GM19035 (cell line): Measurements from ENCODE around the gene KRTAP1-1.
"Not testable (repeated sequence)": the region's sequence is repeated elsewhere in the genome, so short reads cannot be mapped to it uniquely, and the experiment has no call there.

Source experiments
- ATAC-seq: cut with Tn5 transposase; IDR thresholded peaks from one replicate; pipeline ENCODE4 v1.9.1; 2021; ENCODE audit not compliant: unreplicated experiment

Gene KRTAP1-1

GRCh38 chr17:41057547-41057946 lies 16.3 kb upstream of the KRTAP1-1 start:
- no peak for ATAC-seq

- not testable (repeated sequence) for ATAC-seq
Measured at GRCh38 chr17:41055130-41055529, 13.9 kb upstream of the KRTAP1-1 start, which contains the start of gene KRTAP2-2. TSS of gene KRTAP2-2 (minus strand) at chr17:41055230. CDS start at chr17:41055211, 19 bp downstream.

GRCh38 chr17:41054556-41054955 lies 13.3 kb upstream of the KRTAP1-1 start:
- ATAC-seq, result not testable (repeated sequence)

- no peak for ATAC-seq
Measured at GRCh38 chr17:41054025-41054424, 12.8 kb upstream of the KRTAP1-1 start.

GRCh38 chr17:41052566-41052965 lies 11.3 kb upstream of the KRTAP1-1 start:
- ATAC-seq, result no peak

GRCh38 chr17:41049110-41049509 lies 7.9 kb upstream of the KRTAP1-1 start:
- no peak for ATAC-seq

- no peak for ATAC-seq
Measured at GRCh38 chr17:41048441-41048840, 7.2 kb upstream of the KRTAP1-1 start.

- not testable (repeated sequence) for ATAC-seq
Measured at GRCh38 chr17:41046735-41047465, 5.7 kb upstream of the KRTAP1-1 start, which contains the start of gene KRTAP2-1. TSS of gene KRTAP2-1 (minus strand) at chr17:41047316. CDS start at chr17:41047267, 49 bp downstream.

GRCh38 chr17:41042953-41043352 lies 1.7 kb upstream of the KRTAP1-1 start:
- ATAC-seq, result no peak

GRCh38 chr17:41037853-41038350 lies 3.3 kb downstream of the KRTAP1-1 start:
- no peak for ATAC-seq

GRCh38 chr17:41034346-41034935 lies 6.8 kb downstream of the KRTAP1-1 start, which contains the start of gene KRTAP1-3:
TSS of gene KRTAP1-3 (minus strand) at chr17:41034874. CDS start at chr17:41034821, 53 bp downstream.
- ATAC-seq, result not testable (repeated sequence)

GRCh38 chr17:41029633-41030245 lies 11.5 kb downstream of the KRTAP1-1 start, which contains the start of gene KRTAP1-4:
TSS of gene KRTAP1-4 (minus strand) at chr17:41030195. CDS start at chr17:41030078, 117 bp downstream.
- no peak for ATAC-seq

GRCh38 chr17:41026715-41027471 lies 14.4 kb downstream of the KRTAP1-1 start, which contains the start of gene KRTAP1-5:
TSS of gene KRTAP1-5 (minus strand) at chr17:41027208. CDS start at chr17:41027155, 53 bp downstream.
- ATAC-seq, result no peak

- no peak for ATAC-seq
Measured at GRCh38 chr17:41024697-41025096, 16.6 kb downstream of the KRTAP1-1 start.

GRCh38 chr17:41020336-41020735 lies 20.9 kb downstream of the KRTAP1-1 start:
- ATAC-seq, result no peak

- no peak for ATAC-seq
Measured at GRCh38 chr17:41019415-41019814, 21.8 kb downstream of the KRTAP1-1 start.

GRCh38 chr17:41018541-41018940 lies 22.7 kb downstream of the KRTAP1-1 start:
- ATAC-seq, result no peak

- ATAC-seq, result no peak
Measured at GRCh38 chr17:41016578-41017215, 24.6 kb downstream of the KRTAP1-1 start.

- no peak for ATAC-seq
Measured at GRCh38 chr17:41015454-41015853, 25.8 kb downstream of the KRTAP1-1 start.

- no peak for ATAC-seq
Measured at GRCh38 chr17:41013606-41014005, 27.6 kb downstream of the KRTAP1-1 start.
